Omental fat pad (tissue), 4 donors: ENCODE results near the gene LSM14B. TPM values are rescaled to one million over a fixed set of nuclear protein-coding genes. Genes with fewer than 3 reads are reported as not detected.

Experiments
- ATAC-seq: fragments of 150-250 bp; one replicate; pipeline ENCODE4 v1.9.1; 2016; ENCODE audit warnings: mild to moderate bottlenecking, moderate library complexity; ENCODE audit not compliant: low FRiP score
- DNase-seq: peaks from one replicate; pipeline ENCODE4 v3.0.0-alpha.2; 2019; ENCODE audit warnings: low spot score
- CTCF ChIP-seq, 3 donors: fragments of 450-650 bp; IDR thresholded peaks; one replicate each; pipeline ENCODE4 v1.5.1; 2016 to 2017; ENCODE audit warnings: antibody characterized with exemption in 3 of 3, mild to moderate bottlenecking in 3 of 3, moderate library complexity in 2 of 3
- total RNA-seq, 4 donors: library from RNA; depleted of rRNA; stranded (reverse); fragments of >200 nt; gene quantifications; one replicate each; pipeline ENCODE4 v1.1.0, GENCODE V29; 2016

The LSM14B gene
- total RNA-seq, 4 donors from 2014 or later = 13.1 to 23.8 (median 16.0) TPM

GRCh38 chr20:62138204-62138543 lies 15.9 kb downstream of the LSM14B start:
- no peak for DNase-seq
- ATAC-seq = no peak
- TF ChIP-seq CTCF (IDR thresholded peaks at IDR 0.05) = no peak

GRCh38 chr20:62138912-62139311 lies 16.6 kb downstream of the LSM14B start:
- TF ChIP-seq CTCF (IDR thresholded peaks at IDR 0.05) = no peak
- ATAC-seq = no peak
- DNase-seq = no peak

GRCh38 chr20:62139636-62140035 lies 17.4 kb downstream of the LSM14B start:
- TF ChIP-seq CTCF (IDR thresholded peaks at IDR 0.05) = no peak
- no peak for ATAC-seq

GRCh38 chr20:62141043-62141396 lies 18.7 kb downstream of the LSM14B start:
- DNase-seq (no peak), ATAC-seq (no peak)
- no peak for TF ChIP-seq CTCF (IDR thresholded peaks at IDR 0.05)

More at GRCh38 chr20:62139636-62140035, 17.4 kb downstream of the LSM14B start:
- no peak for DNase-seq

GRCh38 chr20:62141397-62142251 lies 19.3 kb downstream of the LSM14B start:
- ATAC-seq (peak; percentile 39), DNase-seq (no peak)

GRCh38 chr20:62142252-62143080 lies 20.2 kb downstream of the LSM14B start:
- no peak for TF ChIP-seq CTCF (IDR thresholded peaks at IDR 0.05)
- ATAC-seq (no peak), DNase-seq (no peak)

More at GRCh38 chr20:62141397-62142251, 19.3 kb downstream of the LSM14B start:
- no peak for TF ChIP-seq CTCF (IDR thresholded peaks at IDR 0.05)
